ENCODE data around the gene VPS37C.
A peak's percentile ranks its signal among the peaks of the same experiment; 100 is the strongest.
"Not testable (repeated sequence)": the region's sequence is repeated elsewhere in the genome, so short reads cannot be mapped to it uniquely, and the experiment has no call there.

Gene VPS37C

GRCh38 chr11:61161190-61162091, at the start of gene VPS37C:
VPS37C (minus strand) TSS chr11:61161426; CDS start chr11:61138829, 22,597 bp downstream.
- peak; percentile 91 for DNase-seq

GRCh38 chr11:61210629-61211028, 49.4 kb upstream of the VPS37C start:
- not testable (repeated sequence) for DNase-seq

- DNase-seq, result not testable (repeated sequence)
Measured at GRCh38 chr11:61207636-61208310, 46.5 kb upstream of the VPS37C start.

GRCh38 chr11:61204502-61205059, 43.4 kb upstream of the VPS37C start:
- DNase-seq, result not testable (repeated sequence)

GRCh38 chr11:61203873-61204272, 42.6 kb upstream of the VPS37C start:
- not testable (repeated sequence) for DNase-seq

- DNase-seq, result not testable (repeated sequence)
Measured at GRCh38 chr11:61202950-61203746, 41.9 kb upstream of the VPS37C start, which contains the start of gene PGA3. PGA3 (plus strand) TSS chr11:61203515; CDS start chr11:61203565, 50 bp downstream.

GRCh38 chr11:61201476-61201875, 40.2 kb upstream of the VPS37C start:
- no peak for DNase-seq

- DNase-seq, result no peak
Measured at GRCh38 chr11:61198948-61199523, 37.8 kb upstream of the VPS37C start.

- no peak for DNase-seq
Measured at GRCh38 chr11:61198361-61198760, 37.1 kb upstream of the VPS37C start.

- DNase-seq, result no peak
Measured at GRCh38 chr11:61195719-61196118, 34.5 kb upstream of the VPS37C start.

- DNase-seq, result no peak
Measured at GRCh38 chr11:61194981-61195695, 33.9 kb upstream of the VPS37C start.

- no peak for DNase-seq
Measured at GRCh38 chr11:61194169-61194671, 33.0 kb upstream of the VPS37C start.

GRCh38 chr11:61193596-61193995, 32.4 kb upstream of the VPS37C start:
- peak; percentile 48 for DNase-seq

GRCh38 chr11:61189933-61190332, 28.7 kb upstream of the VPS37C start:
- DNase-seq, result no peak

- peak; percentile 83 for DNase-seq
Measured at GRCh38 chr11:61187505-61188130, 26.4 kb upstream of the VPS37C start.

- DNase-seq, result no peak
Measured at GRCh38 chr11:61186504-61186903, 25.3 kb upstream of the VPS37C start.

GRCh38 chr11:61183645-61184044, 22.4 kb upstream of the VPS37C start:
- DNase-seq, result no peak

GRCh38 chr11:61181489-61181888, 20.3 kb upstream of the VPS37C start:
- no peak for DNase-seq

- DNase-seq, result not testable (repeated sequence)
Measured at GRCh38 chr11:61180205-61180604, 19.0 kb upstream of the VPS37C start.

- DNase-seq, result no peak
Measured at GRCh38 chr11:61176446-61176845, 15.2 kb upstream of the VPS37C start.

- DNase-seq, result no peak
Measured at GRCh38 chr11:61174949-61175348, 13.7 kb upstream of the VPS37C start.

Measured in NCI-H345 (cell line).